GM23338 (cell line): ENCODE data around the gene CXXC5. TPM values are rescaled to one million over a fixed set of nuclear protein-coding genes. Genes with fewer than 3 reads are reported as not detected.

ENCODE experiments used
- ATAC-seq: fragments of 200-7000 bp; cut with Tn5 transposase; 3 replicates; pipeline ENCODE4 v1.9.1; 2020
- DNase-seq: peaks from one replicate; pipeline ENCODE4 v3.0.0-alpha.2; 2015; ENCODE audit warnings: low spot score
- H2AFZ ChIP-seq: fragments of 200-600 bp; sonication (generic); 2 replicates; pipeline ENCODE4 v1.8.0; 2016; ENCODE audit warnings: antibody characterized with exemption, mild to moderate bottlenecking, moderate library complexity
- H3F3A ChIP-seq: fragments of 200-600 bp; sonication (generic); replicated peaks from 2 replicates; pipeline ENCODE4 v1.8.0; 2017; ENCODE audit warnings: antibody characterized with exemption, mixed run types, low read depth
- H3K27ac ChIP-seq: fragments of 200-600 bp; sonication (generic); 2 replicates; pipeline ENCODE4 v1.6.1; 2016; ENCODE audit warnings: low read depth
- H3K27me3 ChIP-seq: fragments of 200-600 bp; sonication (generic); 2 replicates; pipeline ENCODE4 v1.8.0; 2016; ENCODE audit warnings: mild to moderate bottlenecking, mixed run types, moderate library complexity; ENCODE audit not compliant: insufficient read depth
- H3K36me3 ChIP-seq: fragments of 200-600 bp; sonication (generic); 2 replicates; pipeline ENCODE4 v1.8.0; 2016; ENCODE audit warnings: mild to moderate bottlenecking; ENCODE audit not compliant: insufficient read depth
- H3K4me1 ChIP-seq: fragments of 200-600 bp; sonication (generic); 2 replicates; pipeline ENCODE4 v1.8.0; 2016; ENCODE audit warnings: mild to moderate bottlenecking, moderate library complexity; ENCODE audit not compliant: insufficient read depth
- H3K4me2 ChIP-seq: fragments of 200-600 bp; sonication (generic); 2 replicates; pipeline ENCODE4 v1.7.1; 2017; ENCODE audit warnings: mixed run types
- H3K4me3 ChIP-seq: fragments of 200-600 bp; sonication (generic); 2 replicates; pipeline ENCODE4 v1.6.1; 2016; ENCODE audit warnings: mixed run types
- H3K79me2 ChIP-seq: fragments of 200-600 bp; sonication (generic); replicated peaks from 2 replicates; pipeline ENCODE4 v1.8.0; 2017; ENCODE audit warnings: mild to moderate bottlenecking; ENCODE audit not compliant: insufficient read depth
- H3K9me2 ChIP-seq: fragments of 200-600 bp; sonication (generic); 2 replicates; pipeline ENCODE4 v1.8.0; 2017; ENCODE audit not compliant: insufficient read depth
- H4K20me1 ChIP-seq: fragments of 200-600 bp; sonication (generic); replicated peaks from 2 replicates; pipeline ENCODE4 v1.8.0; 2017; ENCODE audit warnings: mild to moderate bottlenecking; ENCODE audit not compliant: insufficient read depth
- H3K27ac Mint-ChIP-seq: 2 replicates; pipeline ENCODE4 v1.8.0; 2020; ENCODE audit warnings: inconsistent platforms, mild to moderate bottlenecking, moderate library complexity, mixed read lengths
- H3K27me3 Mint-ChIP-seq: 3 replicates; pipeline ENCODE4 v1.8.0; 2022; ENCODE audit warnings: low read depth, mild to moderate bottlenecking, moderate library complexity, mixed read lengths, inconsistent platforms; ENCODE audit not compliant: insufficient read depth, poor library complexity
- H3K36me3 Mint-ChIP-seq: 3 replicates; pipeline ENCODE4 v1.8.0; 2021; ENCODE audit warnings: low read depth, mild to moderate bottlenecking, inconsistent platforms, moderate library complexity, mixed read lengths
- H3K4me1 Mint-ChIP-seq: 3 replicates; pipeline ENCODE4 v1.8.0; 2020; ENCODE audit warnings: mild to moderate bottlenecking, inconsistent platforms, mixed read lengths
- H3K4me3 Mint-ChIP-seq: 3 replicates; pipeline ENCODE4 v1.8.0; 2021; ENCODE audit warnings: moderate library complexity, mild to moderate bottlenecking, inconsistent platforms, mixed read lengths
- H3K9me3 Mint-ChIP-seq: 3 replicates; pipeline ENCODE4 v1.8.0; 2020; ENCODE audit warnings: moderate library complexity, mild to moderate bottlenecking, inconsistent platforms, mixed read lengths
- CREB1 ChIP-seq: fragments of 250-450 bp; sonication (Bioruptor Pico); IDR thresholded peaks from 2 replicates; pipeline ENCODE4 v1.5.0; 2020; ENCODE audit warnings: low read depth, mild to moderate bottlenecking, moderate library complexity
- EZH2 ChIP-seq: fragments of 200-600 bp; sonication (generic); IDR thresholded peaks from one replicate; pipeline ENCODE4 v1.8.0; 2017; ENCODE audit warnings: antibody characterized with exemption, mild to moderate bottlenecking, low read depth; ENCODE audit not compliant: unreplicated experiment
- EZH2phosphoT487 ChIP-seq: fragments of 200-600 bp; sonication (generic); IDR thresholded peaks from one replicate; pipeline ENCODE4 v1.8.1; 2018; ENCODE audit warnings: antibody characterized with exemption; ENCODE audit not compliant: unreplicated experiment
- JUNB ChIP-seq: IDR thresholded peaks from one replicate; pipeline ENCODE4 v1.6.1; 2016; ENCODE audit warnings: antibody characterized with exemption; ENCODE audit not compliant: unreplicated experiment
- NANOG ChIP-seq: IDR thresholded peaks from 2 replicates; pipeline ENCODE4 v1.6.1; 2016; ENCODE audit warnings: antibody characterized with exemption, borderline replicate concordance
- POLR2AphosphoS5 ChIP-seq: IDR thresholded peaks from 2 replicates; pipeline ENCODE4 v1.6.1; 2016; ENCODE audit warnings: antibody characterized with exemption, low read depth
- STAT1 ChIP-seq: IDR thresholded peaks from one replicate; pipeline ENCODE4 v1.6.1; 2016; ENCODE audit warnings: antibody characterized with exemption; ENCODE audit not compliant: unreplicated experiment
- ZNF114 ChIP-seq: fragments of 250-450 bp; sonication (Bioruptor Pico); IDR thresholded peaks from 2 replicates; pipeline ENCODE4 v1.5.0; 2020; ENCODE audit warnings: mild to moderate bottlenecking, moderate library complexity
- ZNF331 ChIP-seq: fragments of 250-450 bp; sonication (Bioruptor Pico); IDR thresholded peaks from 2 replicates; pipeline ENCODE4 v1.5.0; 2020; ENCODE audit warnings: low read depth, mild to moderate bottlenecking, moderate library complexity
- polyA plus RNA-seq: library from polyadenylated mRNA; unstranded; fragments of >200 nt; fragmentation: Nextera tagmentation; extraction: Ambion mirVana; gene quantifications from 2 replicates; pipeline ENCODE4 v1.2.1, GENCODE V29; 2016
- total RNA-seq: library from RNA; depleted of rRNA; stranded (reverse); fragments of >200 nt; shearing (Covaris generic); gene quantifications from 2 replicates; pipeline ENCODE4 v1.2.3, GENCODE V29; 2014
- TF ChIP-seq, protein P1 (sequence below), 2 experiments: fragments of 200-600 bp in 1 of 2; sonication (generic) in 1 of 2; conservative IDR thresholded peaks; 2 replicates each; pipeline versions ENCODE4 v1.5.1 to v1.6.1; 2016 to 2017; ENCODE audit warnings: antibody characterized with exemption in 2 of 2, low read depth in 2 of 2, mild to moderate bottlenecking in 2 of 2, moderate library complexity in 1 of 2
- TF ChIP-seq, protein P2 (sequence below): fragments of 250-450 bp; sonication (Bioruptor Pico); IDR thresholded peaks from 2 replicates; pipeline ENCODE4 v1.5.0; 2020; ENCODE audit warnings: mild to moderate bottlenecking, moderate library complexity
- TF ChIP-seq, protein P3 (sequence below): IDR thresholded peaks from 2 replicates; pipeline ENCODE4 v1.6.1; 2016; ENCODE audit warnings: antibody characterized with exemption
- TF ChIP-seq, protein P4 (sequence below): IDR thresholded peaks from one replicate; pipeline ENCODE4 v1.6.1; 2018; ENCODE audit warnings: antibody characterized with exemption; ENCODE audit not compliant: unreplicated experiment

The CXXC5 gene
- total and polyA plus RNA-seq, 2 experiments from 2014 or later = 63.3 to 111 TPM

DNA sequence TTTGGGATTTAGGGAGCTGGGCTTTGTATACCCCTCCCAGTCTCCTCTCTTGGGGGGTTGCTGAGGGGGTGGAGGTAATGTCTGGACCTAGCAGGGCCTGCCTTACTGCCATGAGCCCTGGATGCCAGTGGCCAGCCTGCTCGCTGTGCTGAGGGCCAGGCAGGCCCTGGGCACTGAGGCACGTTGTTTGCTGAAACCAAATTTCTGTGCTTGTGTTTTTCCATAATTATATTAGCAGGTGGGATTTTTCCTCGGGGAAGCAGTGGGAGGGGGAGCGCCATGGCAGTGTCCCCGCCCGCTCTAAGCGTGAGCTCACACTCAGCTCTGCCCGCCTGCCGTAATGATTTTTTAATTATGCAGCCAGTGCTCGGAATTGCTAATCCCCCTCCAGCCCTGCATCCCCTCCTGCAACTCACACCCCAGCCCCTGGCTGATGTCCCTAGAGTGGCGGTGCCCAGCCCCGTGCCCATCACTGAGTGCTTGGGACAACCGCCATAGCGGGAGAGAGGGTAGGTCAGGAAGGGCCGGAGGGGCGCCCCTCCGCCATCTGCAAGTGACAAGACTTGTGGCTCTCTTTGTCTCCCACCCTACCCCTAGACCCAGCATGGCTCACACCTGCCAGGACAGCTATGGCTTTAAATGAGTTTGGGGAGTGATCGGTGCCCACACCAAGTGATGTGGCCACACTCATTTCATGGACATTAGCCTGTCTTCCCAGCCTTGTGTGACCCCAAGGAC lies 20.9 kb downstream of the CXXC5 start:
- H3K4me1 Mint-ChIP-seq = peaks cover 78% of the 10 kb centered on the region
- H3K9me3 Mint-ChIP-seq = no peaks in the 10 kb centered on the region; the same call in 2 of the 3 replicates
- Histone ChIP-seq H3K36me3 (no peaks in the 10 kb centered on the region), H3K4me1 (peaks cover 43% of the 10 kb centered on the region), H3K9me2 (no peaks in the 10 kb centered on the region), H3K4me3 (peak overlapping the region; percentile 46; the same call in 1 of the 2 replicates), H3K27me3 (no peaks in the 10 kb centered on the region), H2AFZ (no peak overlapping the region), H3K79me2 (peaks cover 99% of the 10 kb centered on the region), H3K27ac (no peak overlapping the region), H3K4me2 (peak overlapping the region; percentile 79), H3F3A (peaks cover 18% of the 10 kb centered on the region), H4K20me1 (peaks cover 86% of the 10 kb centered on the region)
- no peak overlapping the region for H3K27ac Mint-ChIP-seq
- ATAC-seq (no peak), DNase-seq (no peak)
- peaks cover 27% of the 10 kb centered on the region for H3K27me3 Mint-ChIP-seq
- peaks cover 4% of the 10 kb centered on the region; the same call in 2 of the 3 replicates for H3K36me3 Mint-ChIP-seq
- H3K4me3 Mint-ChIP-seq = peak overlapping the region; percentile 35; the same call in 1 of the 3 replicates
- TF ChIP-seq, protein P1, sequence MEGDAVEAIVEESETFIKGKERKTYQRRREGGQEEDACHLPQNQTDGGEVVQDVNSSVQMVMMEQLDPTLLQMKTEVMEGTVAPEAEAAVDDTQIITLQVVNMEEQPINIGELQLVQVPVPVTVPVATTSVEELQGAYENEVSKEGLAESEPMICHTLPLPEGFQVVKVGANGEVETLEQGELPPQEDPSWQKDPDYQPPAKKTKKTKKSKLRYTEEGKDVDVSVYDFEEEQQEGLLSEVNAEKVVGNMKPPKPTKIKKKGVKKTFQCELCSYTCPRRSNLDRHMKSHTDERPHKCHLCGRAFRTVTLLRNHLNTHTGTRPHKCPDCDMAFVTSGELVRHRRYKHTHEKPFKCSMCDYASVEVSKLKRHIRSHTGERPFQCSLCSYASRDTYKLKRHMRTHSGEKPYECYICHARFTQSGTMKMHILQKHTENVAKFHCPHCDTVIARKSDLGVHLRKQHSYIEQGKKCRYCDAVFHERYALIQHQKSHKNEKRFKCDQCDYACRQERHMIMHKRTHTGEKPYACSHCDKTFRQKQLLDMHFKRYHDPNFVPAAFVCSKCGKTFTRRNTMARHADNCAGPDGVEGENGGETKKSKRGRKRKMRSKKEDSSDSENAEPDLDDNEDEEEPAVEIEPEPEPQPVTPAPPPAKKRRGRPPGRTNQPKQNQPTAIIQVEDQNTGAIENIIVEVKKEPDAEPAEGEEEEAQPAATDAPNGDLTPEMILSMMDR (conservative IDR thresholded peaks at IDR 0.05; ENCODE audit: low read depth in 2 of 2) = no peak
- TF ChIP-seq, protein P2, sequence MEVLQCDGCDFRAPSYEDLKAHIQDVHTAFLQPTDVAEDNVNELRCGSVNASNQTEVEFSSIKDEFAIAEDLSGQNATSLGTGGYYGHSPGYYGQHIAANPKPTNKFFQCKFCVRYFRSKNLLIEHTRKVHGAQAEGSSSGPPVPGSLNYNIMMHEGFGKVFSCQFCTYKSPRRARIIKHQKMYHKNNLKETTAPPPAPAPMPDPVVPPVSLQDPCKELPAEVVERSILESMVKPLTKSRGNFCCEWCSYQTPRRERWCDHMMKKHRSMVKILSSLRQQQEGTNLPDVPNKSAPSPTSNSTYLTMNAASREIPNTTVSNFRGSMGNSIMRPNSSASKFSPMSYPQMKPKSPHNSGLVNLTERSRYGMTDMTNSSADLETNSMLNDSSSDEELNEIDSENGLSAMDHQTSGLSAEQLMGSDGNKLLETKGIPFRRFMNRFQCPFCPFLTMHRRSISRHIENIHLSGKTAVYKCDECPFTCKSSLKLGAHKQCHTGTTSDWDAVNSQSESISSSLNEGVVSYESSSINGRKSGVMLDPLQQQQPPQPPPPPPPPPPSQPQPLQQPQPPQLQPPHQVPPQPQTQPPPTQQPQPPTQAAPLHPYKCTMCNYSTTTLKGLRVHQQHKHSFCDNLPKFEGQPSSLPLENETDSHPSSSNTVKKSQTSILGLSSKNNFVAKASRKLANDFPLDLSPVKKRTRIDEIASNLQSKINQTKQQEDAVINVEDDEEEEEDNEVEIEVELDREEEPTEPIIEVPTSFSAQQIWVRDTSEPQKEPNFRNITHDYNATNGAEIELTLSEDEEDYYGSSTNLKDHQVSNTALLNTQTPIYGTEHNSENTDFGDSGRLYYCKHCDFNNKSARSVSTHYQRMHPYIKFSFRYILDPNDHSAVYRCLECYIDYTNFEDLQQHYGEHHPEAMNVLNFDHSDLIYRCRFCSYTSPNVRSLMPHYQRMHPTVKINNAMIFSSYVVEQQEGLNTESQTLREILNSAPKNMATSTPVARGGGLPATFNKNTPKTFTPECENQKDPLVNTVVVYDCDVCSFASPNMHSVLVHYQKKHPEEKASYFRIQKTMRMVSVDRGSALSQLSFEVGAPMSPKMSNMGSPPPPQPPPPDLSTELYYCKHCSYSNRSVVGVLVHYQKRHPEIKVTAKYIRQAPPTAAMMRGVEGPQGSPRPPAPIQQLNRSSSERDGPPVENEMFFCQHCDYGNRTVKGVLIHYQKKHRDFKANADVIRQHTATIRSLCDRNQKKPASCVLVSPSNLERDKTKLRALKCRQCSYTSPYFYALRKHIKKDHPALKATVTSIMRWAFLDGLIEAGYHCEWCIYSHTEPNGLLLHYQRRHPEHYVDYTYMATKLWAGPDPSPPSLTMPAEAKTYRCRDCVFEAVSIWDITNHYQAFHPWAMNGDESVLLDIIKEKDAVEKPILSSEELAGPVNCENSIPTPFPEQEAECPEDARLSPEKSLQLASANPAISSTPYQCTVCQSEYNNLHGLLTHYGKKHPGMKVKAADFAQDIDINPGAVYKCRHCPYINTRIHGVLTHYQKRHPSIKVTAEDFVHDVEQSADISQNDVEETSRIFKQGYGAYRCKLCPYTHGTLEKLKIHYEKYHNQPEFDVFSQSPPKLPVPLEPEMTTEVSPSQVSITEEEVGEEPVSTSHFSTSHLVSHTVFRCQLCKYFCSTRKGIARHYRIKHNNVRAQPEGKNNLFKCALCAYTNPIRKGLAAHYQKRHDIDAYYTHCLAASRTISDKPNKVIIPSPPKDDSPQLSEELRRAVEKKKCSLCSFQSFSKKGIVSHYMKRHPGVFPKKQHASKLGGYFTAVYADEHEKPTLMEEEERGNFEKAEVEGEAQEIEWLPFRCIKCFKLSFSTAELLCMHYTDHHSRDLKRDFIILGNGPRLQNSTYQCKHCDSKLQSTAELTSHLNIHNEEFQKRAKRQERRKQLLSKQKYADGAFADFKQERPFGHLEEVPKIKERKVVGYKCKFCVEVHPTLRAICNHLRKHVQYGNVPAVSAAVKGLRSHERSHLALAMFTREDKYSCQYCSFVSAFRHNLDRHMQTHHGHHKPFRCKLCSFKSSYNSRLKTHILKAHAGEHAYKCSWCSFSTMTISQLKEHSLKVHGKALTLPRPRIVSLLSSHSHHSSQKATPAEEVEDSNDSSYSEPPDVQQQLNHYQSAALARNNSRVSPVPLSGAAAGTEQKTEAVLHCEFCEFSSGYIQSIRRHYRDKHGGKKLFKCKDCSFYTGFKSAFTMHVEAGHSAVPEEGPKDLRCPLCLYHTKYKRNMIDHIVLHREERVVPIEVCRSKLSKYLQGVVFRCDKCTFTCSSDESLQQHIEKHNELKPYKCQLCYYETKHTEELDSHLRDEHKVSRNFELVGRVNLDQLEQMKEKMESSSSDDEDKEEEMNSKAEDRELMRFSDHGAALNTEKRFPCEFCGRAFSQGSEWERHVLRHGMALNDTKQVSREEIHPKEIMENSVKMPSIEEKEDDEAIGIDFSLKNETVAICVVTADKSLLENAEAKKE (CRISPR knock-in tag) = no peak
- TF ChIP-seq POLR2AphosphoS5 (no peak), CREB1 (no peak), JUNB (no peak), EZH2 (no peak), EZH2phosphoT487 (no peak), ZNF114 (CRISPR knock-in tag) (no peak), NANOG (no peak), ZNF331 (CRISPR knock-in tag) (no peak), STAT1 (no peak)
- TF ChIP-seq, protein P3, sequence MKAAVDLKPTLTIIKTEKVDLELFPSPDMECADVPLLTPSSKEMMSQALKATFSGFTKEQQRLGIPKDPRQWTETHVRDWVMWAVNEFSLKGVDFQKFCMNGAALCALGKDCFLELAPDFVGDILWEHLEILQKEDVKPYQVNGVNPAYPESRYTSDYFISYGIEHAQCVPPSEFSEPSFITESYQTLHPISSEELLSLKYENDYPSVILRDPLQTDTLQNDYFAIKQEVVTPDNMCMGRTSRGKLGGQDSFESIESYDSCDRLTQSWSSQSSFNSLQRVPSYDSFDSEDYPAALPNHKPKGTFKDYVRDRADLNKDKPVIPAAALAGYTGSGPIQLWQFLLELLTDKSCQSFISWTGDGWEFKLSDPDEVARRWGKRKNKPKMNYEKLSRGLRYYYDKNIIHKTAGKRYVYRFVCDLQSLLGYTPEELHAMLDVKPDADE = no peak
- TF ChIP-seq, protein P4, sequence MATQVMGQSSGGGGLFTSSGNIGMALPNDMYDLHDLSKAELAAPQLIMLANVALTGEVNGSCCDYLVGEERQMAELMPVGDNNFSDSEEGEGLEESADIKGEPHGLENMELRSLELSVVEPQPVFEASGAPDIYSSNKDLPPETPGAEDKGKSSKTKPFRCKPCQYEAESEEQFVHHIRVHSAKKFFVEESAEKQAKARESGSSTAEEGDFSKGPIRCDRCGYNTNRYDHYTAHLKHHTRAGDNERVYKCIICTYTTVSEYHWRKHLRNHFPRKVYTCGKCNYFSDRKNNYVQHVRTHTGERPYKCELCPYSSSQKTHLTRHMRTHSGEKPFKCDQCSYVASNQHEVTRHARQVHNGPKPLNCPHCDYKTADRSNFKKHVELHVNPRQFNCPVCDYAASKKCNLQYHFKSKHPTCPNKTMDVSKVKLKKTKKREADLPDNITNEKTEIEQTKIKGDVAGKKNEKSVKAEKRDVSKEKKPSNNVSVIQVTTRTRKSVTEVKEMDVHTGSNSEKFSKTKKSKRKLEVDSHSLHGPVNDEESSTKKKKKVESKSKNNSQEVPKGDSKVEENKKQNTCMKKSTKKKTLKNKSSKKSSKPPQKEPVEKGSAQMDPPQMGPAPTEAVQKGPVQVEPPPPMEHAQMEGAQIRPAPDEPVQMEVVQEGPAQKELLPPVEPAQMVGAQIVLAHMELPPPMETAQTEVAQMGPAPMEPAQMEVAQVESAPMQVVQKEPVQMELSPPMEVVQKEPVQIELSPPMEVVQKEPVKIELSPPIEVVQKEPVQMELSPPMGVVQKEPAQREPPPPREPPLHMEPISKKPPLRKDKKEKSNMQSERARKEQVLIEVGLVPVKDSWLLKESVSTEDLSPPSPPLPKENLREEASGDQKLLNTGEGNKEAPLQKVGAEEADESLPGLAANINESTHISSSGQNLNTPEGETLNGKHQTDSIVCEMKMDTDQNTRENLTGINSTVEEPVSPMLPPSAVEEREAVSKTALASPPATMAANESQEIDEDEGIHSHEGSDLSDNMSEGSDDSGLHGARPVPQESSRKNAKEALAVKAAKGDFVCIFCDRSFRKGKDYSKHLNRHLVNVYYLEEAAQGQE = no peak
